ENCODE measurements around the gene HOXB1. TPM values are rescaled to one million over a fixed set of nuclear protein-coding genes. Genes with fewer than 3 reads are reported as not detected.
A peak's percentile ranks its signal among the peaks of the same experiment; 100 is the strongest.

Gene HOXB1
- total RNA-seq, 1 donor from 2014 or later, result not detected

GRCh38 chr17:48542114-48542656 is 11.4 kb upstream of the HOXB1 start:
- peaks cover 16% of the 10 kb centered on the region for H3K27me3 Mint-ChIP-seq (ENCODE audit: unreplicated experiment)
- H3K36me3 Mint-ChIP-seq (ENCODE audit: low read depth, unreplicated experiment), result peaks cover 10% of the 10 kb centered on the region
- H3K9me3 Mint-ChIP-seq (ENCODE audit: unreplicated experiment), result no peaks in the 10 kb centered on the region
- TF ChIP-seq CTCF (IDR thresholded peaks at IDR 0.05; ENCODE audit: unreplicated experiment), result no peak
- H3K4me1 Mint-ChIP-seq (ENCODE audit: unreplicated experiment), result peaks cover 39% of the 10 kb centered on the region
- no peak for DNase-seq (ENCODE audit: low spot score)
- H3K27ac Mint-ChIP-seq (ENCODE audit: unreplicated experiment), result no peak overlapping the region
- peak overlapping the region; percentile 87 for H3K4me3 Mint-ChIP-seq (ENCODE audit: unreplicated experiment)

GRCh38 chr17:48541577-48542113 is 10.8 kb upstream of the HOXB1 start:
- no peak for DNase-seq (ENCODE audit: low spot score)
- H3K9me3 Mint-ChIP-seq (ENCODE audit: unreplicated experiment), result no peaks in the 10 kb centered on the region

GRCh38 chr17:48541036-48541576 is 10.3 kb upstream of the HOXB1 start:
- H3K9me3 Mint-ChIP-seq (ENCODE audit: unreplicated experiment), result no peaks in the 10 kb centered on the region
- H3K27ac Mint-ChIP-seq (ENCODE audit: unreplicated experiment), result peak overlapping the region; percentile 17
- peaks cover 9% of the 10 kb centered on the region for H3K36me3 Mint-ChIP-seq (ENCODE audit: low read depth, unreplicated experiment)
- no peak for DNase-seq (ENCODE audit: low spot score)
- TF ChIP-seq CTCF (IDR thresholded peaks at IDR 0.05; ENCODE audit: unreplicated experiment), result no peak
- H3K4me3 Mint-ChIP-seq (ENCODE audit: unreplicated experiment), result peak overlapping the region; percentile 87
- H3K4me1 Mint-ChIP-seq (ENCODE audit: unreplicated experiment), result peaks cover 29% of the 10 kb centered on the region
- peaks cover 14% of the 10 kb centered on the region for H3K27me3 Mint-ChIP-seq (ENCODE audit: unreplicated experiment)

More at GRCh38 chr17:48541577-48542113, 10.8 kb upstream of the HOXB1 start:
- no peak for TF ChIP-seq CTCF (IDR thresholded peaks at IDR 0.05; ENCODE audit: unreplicated experiment)
- no peak overlapping the region for H3K27ac Mint-ChIP-seq (ENCODE audit: unreplicated experiment)
- peaks cover 35% of the 10 kb centered on the region for H3K4me1 Mint-ChIP-seq (ENCODE audit: unreplicated experiment)
- peaks cover 16% of the 10 kb centered on the region for H3K27me3 Mint-ChIP-seq (ENCODE audit: unreplicated experiment)
- H3K4me3 Mint-ChIP-seq (ENCODE audit: unreplicated experiment), result peak overlapping the region; percentile 87
- peaks cover 10% of the 10 kb centered on the region for H3K36me3 Mint-ChIP-seq (ENCODE audit: low read depth, unreplicated experiment)

- no peak for DNase-seq (ENCODE audit: low spot score)
- H3K9me3 Mint-ChIP-seq (ENCODE audit: unreplicated experiment), result no peaks in the 10 kb centered on the region
- H3K4me3 Mint-ChIP-seq (ENCODE audit: unreplicated experiment), result no peak overlapping the region
- H3K27ac Mint-ChIP-seq (ENCODE audit: unreplicated experiment), result no peak overlapping the region
- H3K36me3 Mint-ChIP-seq (ENCODE audit: low read depth, unreplicated experiment), result peaks cover 7% of the 10 kb centered on the region
- TF ChIP-seq CTCF (IDR thresholded peaks at IDR 0.05; ENCODE audit: unreplicated experiment), result no peak
- peaks cover 20% of the 10 kb centered on the region for H3K4me1 Mint-ChIP-seq (ENCODE audit: unreplicated experiment)
- H3K27me3 Mint-ChIP-seq (ENCODE audit: unreplicated experiment), result peaks cover 11% of the 10 kb centered on the region
These were observed 9.4 kb upstream of the HOXB1 start for GRCh38 chr17:48540213-48540612.

GRCh38 chr17:48539177-48539576 is 8.4 kb upstream of the HOXB1 start:
- Mint-ChIP-seq H3K9me3 (ENCODE audit: unreplicated experiment) (no peaks in the 10 kb centered on the region), H3K36me3 (ENCODE audit: low read depth, unreplicated experiment) (peaks cover 7% of the 10 kb centered on the region), H3K27ac (ENCODE audit: unreplicated experiment) (no peak overlapping the region), H3K4me1 (ENCODE audit: unreplicated experiment) (peaks cover 17% of the 10 kb centered on the region), H3K27me3 (ENCODE audit: unreplicated experiment) (peaks cover 9% of the 10 kb centered on the region), H3K4me3 (ENCODE audit: unreplicated experiment) (no peak overlapping the region)
- TF ChIP-seq CTCF (IDR thresholded peaks at IDR 0.05; ENCODE audit: unreplicated experiment), result no peak
- DNase-seq (ENCODE audit: low spot score), result no peak
